NCI-H1048 (cell line): ENCODE measurements around the gene MRPL55.

Experiments
- DNase-seq: peaks from one replicate; lab custom pipeline; 2025; lab: John Stamatoyannopoulos, UW

The MRPL55 gene

DNA sequence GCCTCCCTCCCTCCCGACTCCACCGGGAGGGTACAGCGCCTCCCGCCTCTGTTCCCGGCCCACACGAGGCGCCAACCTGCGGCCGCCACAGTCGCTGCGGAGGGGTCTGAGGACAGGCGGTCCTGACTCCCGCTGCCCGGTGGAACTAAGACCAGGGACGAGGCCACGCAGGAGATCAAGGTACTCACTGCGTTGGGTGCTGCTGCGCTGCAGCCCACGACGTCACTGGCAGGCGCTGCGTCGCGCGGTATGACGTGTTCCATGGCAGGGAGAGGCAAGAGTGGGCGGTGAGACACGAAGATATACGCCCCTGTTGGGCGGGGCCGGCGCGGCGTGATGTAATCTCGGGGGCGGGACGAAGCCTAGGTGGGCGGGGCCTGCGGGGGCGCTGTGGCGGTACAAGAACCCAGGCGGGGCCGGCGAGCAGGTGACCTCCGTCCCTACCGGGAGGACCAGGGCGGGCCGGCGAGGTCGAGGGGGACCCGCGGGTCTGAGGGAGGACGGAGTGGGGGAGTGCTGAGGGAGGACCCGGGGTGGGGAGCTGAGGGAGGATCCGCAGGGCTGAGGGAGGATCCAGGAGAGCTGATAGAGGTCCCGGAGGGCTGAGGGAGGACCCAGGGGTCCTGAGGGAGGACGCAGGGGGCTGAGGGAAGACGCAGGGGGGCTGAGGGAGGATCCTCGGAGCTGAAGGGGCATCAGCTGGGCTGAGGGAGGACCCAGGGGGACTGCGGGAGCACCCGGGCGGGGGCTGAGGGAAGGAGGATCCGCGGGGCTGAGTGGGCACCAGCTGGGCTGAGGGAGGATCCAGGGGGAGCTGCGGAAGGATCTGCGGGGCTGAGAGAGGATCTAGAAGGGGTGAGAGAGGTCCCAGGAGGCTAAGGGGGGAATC lies at the start of gene MRPL55:
Gene MRPL55, minus strand, starts transcription at position 227 of the 889 bp plus-strand sequence. CDS start 1,039 bp downstream, outside the sequence.
- DNase-seq: peak; percentile 97

DNA sequence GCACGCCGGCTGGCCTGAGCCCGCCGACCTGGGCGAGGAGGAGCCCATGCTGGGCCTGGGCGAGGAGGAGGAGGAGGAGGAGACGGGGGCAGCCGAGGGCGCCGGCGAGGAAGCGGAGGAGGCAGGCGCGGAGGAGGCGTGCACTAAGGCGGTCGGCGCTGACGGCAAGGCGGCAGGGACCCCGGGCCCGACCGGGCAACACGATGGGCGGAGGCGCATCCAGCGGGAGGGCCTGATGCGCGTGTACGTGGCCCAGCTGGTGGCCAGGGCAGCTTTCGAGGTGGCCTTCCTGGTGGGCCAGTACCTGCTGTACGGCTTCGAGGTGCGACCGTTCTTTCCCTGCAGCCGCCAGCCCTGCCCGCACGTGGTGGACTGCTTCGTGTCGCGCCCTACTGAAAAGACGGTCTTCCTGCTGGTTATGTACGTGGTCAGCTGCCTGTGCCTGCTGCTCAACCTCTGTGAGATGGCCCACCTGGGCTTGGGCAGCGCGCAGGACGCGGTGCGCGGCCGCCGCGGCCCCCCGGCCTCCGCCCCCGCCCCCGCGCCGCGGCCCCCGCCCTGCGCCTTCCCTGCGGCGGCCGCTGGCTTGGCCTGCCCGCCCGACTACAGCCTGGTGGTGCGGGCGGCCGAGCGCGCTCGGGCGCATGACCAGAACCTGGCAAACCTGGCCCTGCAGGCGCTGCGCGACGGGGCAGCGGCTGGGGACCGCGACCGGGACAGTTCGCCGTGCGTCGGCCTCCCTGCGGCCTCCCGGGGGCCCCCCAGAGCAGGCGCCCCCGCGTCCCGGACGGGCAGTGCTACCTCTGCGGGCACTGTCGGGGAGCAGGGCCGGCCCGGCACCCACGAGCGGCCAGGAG lies 49.3 kb upstream of the MRPL55 start:
- DNase-seq: no peak

DNA sequence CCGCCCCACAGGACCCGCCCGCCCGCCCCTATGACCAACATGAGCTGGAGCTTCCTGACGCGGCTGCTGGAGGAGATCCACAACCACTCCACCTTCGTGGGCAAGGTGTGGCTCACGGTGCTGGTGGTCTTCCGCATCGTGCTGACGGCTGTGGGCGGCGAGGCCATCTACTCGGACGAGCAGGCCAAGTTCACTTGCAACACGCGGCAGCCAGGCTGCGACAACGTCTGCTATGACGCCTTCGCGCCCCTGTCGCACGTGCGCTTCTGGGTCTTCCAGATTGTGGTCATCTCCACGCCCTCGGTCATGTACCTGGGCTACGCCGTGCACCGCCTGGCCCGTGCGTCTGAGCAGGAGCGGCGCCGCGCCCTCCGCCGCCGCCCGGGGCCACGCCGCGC lies 48.6 kb upstream of the MRPL55 start:
- DNase-seq: no peak

DNA sequence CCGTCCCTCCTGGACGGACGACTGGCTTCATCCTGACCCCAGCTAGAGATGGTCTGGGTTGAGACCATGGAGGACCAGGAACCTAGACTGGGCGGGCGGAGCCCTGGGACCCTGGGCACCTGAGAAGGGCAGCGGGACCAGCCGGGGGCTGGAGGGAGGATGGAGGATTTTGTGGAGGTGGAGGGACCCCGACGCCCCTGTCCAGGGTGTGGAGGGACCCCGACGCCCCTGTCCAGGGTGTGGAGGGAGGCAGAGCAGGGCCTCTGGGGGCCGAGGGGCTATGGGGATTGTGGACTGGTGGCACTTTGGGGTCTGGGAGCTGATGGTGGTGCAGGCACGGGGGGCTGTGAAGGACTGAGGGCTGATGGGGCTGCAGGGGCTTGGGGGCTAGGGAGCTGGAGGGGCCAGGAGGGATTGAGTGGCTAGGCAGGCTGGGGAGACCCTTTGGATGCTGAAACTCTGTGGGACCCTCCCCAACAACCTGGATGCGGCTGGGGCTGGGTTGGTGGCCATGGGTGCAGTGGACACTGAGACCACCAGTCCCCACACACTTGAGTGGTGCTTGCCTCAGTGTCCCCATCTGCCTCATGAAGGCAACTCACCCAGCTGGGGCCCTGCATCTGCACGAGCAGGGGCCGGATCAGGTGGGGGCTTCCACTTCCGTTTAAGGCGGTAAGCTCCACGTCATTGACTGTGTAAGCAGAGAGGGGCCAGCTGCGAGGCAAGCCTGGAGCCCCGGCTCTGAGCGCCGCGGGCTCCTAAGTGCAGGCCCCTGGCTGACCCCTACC lies 48.0 kb upstream of the MRPL55 start:
- DNase-seq: no peak

DNA sequence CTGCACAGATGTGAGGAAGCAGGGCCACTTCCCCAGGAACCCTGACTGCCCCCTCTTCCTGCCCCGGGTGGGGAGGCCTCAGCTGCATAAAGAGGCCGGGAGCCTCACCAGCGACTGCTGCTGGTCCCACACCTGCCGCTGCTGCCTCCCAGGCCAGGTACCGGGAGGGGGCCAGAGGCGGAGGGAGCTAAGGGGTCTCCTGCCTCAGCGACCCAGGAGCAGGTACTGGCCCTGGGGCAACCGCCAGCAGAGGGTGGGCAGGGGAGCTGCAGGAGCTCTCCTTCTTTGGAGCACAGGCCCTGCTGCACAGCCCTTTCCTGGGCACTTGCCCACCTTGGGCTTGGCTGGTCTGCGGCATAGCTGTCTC lies 47.4 kb upstream of the MRPL55 start:
- DNase-seq: no peak

DNA sequence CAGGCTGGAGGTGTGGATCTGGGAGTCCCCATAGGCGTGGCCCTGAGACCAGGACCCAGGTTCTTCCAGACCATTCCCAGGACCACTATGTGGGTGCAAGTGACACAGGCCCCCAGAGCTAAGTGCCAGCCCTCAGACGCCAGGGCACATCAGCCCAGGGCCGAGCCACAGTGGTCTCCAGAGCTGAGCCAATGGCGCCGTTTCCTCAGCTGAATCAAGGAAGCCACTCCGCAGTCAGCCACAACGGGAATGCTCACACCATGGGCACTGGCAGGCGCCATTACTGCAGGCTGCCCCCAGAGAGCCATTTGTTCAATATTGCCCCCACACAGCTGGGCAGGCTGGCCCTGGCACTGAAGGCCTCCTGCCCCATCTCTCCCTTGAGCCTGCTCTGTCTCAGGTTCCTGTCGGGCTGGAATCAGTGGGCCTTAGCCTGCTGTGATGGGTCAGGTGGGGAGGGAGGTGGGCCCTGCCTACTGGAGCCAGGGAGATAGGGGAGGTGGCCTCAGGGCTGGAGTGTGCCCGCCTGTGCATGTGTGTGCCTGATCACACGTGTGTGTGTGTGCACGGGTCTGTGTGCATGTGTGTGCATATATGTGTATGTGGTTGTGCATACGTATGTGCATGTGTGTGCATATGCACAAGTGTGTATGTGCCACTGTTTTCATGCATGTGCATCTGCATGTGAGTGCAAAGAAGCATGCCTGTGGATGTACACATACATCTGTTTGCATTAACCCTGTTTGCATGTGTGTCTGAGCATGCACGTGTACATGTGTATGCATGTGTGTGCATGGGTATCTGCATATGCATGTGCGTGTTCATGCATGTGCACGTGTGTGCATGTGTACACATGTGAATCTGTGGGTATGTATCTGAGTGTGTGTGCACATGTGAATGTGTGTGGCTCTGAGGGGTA lies 46.8 kb upstream of the MRPL55 start:
- no peak for DNase-seq

DNA sequence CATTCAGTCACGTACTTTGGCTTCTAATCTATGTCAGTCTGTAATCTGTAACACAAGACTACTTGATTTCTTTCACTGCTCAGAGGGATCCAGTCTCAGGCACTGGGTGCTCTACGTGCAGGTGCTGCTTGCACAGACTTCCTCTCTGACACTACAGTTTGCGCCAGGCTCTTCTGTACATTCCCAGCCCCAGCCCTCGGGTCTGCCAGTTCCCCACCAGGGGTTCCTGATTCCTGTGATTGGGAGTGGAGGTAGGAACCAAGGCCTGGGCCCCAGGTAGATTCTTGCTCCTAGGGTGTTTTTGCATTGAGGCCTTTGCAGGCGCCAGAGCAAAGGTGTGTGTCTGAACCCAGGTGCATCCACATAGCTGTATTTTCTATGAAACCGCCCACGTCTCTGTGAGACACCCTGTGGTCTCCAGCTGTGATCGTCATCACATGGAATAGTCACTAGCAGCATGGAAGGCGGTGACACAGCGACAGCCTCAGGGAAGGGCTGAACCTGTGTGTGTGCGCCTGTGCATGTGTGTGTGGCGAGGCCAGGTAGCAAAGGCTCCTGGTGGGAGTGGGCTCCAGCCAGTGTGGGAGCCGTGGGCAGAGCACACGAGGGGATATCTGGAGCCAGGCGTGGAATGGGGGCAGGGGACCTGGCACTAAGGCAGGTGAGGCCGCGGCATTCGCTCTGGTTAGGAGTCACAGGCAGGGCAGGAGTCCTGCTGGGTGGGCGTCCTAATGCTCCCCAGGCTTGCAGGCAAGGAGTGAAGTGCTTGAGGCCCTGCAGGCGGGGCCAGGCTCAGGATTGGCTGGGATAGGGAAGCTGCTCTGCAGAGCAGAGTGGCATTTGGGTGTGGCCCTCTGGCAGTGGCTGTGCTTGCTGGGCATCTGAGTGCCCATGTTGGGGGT lies 45.8 kb upstream of the MRPL55 start:
- DNase-seq: no peak

DNA sequence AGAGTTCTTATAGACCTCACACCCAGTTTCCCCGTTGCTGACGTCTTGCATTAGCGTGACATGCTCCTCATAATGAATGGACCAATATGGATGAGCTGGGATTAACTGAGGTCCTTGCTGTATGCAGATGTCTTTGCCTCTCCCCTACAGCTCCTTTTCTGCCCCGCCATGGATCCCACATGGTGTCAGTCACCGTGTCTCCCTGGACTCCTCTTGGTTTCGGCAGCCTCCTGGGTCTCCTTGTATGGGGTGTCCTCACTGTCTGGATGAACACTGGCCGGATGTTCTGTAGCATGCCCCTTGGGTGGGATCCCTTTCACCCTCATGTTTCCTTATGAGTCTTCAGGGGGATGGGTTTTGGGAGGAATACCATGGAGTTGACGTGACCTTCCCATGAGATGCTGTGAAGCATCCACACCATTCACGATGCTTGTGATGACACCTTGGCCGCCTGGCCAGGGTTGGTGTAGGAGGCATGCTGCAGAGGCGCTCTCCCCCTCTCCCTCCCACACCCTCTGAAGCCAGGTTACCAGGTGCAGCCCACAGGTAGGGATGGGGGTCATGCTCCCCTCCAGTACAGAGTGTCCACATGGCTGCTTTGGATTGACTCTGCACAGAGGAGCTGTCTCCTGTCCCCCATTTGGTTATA lies 45.0 kb upstream of the MRPL55 start:
- no peak for DNase-seq

DNA sequence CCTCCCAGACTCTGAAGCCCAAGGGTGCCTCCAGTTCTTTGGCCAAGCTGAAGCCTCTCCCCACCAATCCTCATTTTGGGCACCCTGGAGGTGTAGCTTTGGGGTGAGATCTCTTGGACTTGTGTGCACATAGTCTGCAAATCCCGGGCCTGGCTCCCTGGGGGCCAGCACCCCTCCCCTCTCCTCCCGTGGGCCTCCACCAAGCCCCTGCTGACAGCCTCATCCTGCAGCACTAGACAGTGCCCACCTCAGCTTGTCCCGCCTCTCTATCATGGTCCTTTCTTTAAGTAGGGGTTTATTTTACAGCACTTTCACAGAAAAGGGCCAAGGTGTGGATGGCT lies 43.8 kb upstream of the MRPL55 start:
- no peak for DNase-seq

DNA sequence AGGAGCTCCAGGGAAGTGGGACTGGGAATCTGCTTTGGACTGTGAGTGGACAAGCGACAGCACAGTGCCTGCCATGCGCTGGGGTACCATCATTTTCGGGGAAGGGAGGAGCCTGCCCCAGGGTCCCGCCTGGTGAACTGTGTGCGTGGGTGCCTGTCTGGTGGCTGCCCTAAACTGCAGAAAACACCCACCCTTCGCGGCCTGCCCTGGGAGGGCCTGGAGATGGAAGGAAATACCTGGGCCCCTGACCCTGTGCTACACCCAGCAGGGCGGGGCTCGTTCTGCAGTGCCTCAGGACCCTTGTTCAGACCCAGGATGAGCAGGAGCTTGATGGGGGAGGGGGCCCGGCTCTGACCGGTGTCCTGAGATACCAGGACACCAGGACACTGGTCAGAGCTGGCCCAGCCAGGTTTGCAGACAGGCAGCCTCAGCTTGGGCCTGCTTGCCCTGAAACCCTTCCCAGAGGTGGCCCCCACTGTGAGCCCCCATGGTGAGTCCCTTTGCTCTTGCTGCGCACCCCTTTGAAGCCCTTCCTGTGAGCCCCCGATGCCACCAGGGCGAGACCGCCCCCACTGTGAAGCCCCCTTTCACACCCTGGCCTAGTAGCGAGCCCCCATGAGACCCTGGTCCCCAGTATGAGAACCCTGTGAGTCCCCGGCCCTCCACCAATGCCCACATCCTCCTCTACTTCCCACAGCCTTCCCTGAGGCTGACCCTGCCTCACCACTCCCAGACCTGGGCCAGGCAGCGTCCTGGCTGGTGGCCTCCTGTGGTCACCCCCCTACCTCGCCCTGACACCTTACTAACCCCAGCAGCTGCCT lies 43.2 kb upstream of the MRPL55 start:
- no peak for DNase-seq

DNA sequence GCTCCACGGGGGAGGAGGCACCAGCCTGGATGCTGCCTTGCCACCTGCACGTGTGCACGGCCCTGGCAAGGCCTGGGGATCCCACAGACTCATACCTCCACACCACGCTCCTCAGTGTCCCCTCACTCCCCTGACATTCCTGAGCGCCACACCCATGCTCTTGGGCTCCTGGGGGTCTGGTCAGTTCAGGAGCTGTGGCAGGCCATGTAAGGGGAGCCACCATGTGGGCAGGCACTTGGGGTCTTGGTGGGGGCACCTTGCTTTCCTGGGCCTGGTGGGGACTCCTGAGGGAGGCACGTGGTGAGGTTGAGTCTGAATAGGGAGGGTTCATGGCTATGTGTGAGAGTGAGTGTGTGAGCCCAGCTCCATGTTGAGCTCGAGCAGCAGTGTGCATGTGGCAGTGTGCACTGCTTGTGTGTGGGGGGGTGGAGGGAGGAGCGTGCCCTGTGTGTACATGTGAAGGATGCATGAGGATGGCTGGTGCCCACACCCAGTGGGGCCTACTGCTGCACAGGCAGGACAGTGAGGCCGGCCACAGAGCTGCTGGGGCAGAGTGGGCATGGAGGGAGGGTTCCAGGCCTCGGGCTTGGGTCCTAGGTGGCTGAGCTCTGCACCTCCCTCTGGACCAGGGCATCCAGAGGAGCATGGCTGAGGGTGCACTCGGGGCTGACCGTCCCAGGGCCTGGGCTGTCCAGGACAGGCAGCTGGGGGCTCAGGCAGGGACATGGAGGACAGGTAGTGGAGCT lies 42.3 kb upstream of the MRPL55 start:
- no peak for DNase-seq

DNA sequence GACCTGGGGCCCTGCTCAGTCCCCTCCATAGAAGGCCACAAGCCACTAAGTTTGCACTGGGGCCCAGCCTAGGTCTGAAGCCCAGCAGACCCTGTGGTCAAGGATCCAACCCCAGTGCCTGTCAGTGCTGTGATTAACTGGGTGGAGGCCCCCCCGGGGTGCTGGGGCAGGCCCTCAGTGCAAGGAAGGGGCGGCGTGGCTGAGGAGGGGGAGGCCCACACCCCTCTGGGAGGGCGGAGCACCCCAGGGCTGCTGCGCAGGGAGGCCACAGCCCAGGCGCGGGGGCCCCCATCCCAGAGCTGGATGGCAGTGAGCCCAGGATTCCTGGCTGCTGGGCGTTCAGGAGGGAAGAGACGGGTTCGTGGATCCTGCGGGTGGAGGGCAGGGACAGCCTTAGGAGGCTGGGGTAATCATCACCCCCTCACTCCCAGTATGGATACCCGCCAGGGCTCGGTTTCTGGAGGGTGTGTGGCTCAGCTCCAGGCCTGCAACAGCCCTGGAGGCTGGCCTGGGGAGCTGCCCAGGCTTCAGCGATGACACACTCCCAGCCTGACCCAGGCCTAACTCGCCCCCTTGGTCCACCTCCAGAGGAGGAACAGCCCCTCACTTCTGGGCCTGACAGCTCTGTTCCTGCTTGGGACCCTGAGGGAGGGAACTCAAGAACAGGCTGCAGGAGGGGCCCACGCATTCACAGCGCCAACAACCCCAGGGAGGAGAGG lies 41.5 kb upstream of the MRPL55 start:
- no peak for DNase-seq

DNA sequence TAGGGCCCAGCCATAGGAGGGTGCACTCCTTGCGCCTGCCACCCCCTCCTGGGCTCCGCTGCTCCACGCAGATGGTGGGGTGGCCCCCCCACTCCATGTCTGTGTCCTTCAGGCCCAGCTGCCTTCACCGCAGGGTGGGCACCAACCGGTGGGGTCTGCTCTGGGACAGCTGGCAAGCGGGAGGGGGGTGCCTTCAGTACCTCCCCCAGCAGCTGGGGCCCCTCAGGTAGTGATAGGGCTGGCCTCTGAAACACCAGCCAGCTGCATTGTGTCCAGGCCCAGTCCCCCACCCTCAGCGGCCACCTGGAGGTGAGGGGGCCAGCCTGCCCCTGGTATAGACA lies 41.0 kb upstream of the MRPL55 start:
- DNase-seq: no peak

DNA sequence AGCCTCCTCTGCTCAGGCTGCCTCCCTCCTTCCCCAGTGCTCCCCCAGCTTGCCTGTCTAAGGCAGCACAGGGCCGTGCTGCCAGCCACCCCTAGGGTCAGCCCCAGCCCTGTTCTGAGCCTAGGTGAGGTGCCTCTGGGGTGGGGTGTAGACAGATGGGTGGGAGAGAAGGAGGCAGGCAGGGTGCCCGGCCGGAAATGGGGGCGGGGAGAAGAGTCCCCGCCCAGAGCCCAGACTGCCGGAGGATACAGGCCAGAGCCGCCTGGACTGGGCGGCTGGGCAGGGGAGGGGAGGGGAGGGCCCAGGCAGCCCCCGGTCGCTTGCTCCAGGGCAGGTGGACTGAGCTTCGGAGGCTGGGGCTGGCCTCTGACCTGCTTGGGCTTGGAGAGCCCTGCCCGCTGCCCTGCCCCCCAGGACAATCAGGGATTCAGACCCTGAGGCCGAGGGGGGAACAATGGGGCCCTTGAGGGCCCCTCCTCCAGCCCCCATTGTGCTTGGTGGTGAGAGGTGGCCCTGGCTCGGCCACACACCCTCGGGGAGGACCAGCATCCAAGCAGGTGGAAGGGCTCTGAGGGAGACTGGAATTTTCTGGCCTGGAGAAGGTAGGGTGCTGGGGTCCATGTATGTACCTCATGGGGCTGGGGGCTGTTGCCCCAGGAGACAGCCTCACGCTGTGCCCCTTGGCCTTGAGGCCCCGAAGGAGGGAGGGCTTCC lies 40.5 kb upstream of the MRPL55 start, which contains the start of gene GJC2:
Gene GJC2, plus strand, starts transcription at position 525 of the 714 bp plus-strand sequence. CDS start 7,829 bp downstream, outside the sequence.
- DNase-seq: no peak

DNA sequence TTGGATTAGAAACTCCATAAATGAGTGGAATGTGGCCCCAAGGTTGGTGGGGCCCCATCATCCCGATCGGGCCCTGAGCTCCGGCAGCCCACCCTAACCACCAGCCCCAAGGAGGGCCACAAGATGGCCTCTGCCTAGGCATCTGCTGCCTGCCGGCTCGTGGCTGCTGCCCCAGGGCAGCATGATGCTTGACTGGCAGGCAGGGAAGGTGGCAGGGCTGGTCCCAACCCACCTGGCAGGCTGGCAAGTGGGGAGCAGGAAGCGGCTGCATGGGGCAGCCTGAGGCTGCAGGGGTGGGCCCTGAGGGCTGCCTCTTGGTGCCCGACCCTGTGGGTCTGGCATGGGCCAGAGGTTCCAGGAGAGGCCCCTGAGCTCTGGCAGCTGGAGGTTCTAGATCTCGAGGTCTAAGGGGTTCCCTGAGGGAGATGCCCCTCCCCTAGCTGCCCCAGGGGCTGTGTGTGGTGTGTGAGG lies 39.9 kb upstream of the MRPL55 start:
- DNase-seq: no peak

DNA sequence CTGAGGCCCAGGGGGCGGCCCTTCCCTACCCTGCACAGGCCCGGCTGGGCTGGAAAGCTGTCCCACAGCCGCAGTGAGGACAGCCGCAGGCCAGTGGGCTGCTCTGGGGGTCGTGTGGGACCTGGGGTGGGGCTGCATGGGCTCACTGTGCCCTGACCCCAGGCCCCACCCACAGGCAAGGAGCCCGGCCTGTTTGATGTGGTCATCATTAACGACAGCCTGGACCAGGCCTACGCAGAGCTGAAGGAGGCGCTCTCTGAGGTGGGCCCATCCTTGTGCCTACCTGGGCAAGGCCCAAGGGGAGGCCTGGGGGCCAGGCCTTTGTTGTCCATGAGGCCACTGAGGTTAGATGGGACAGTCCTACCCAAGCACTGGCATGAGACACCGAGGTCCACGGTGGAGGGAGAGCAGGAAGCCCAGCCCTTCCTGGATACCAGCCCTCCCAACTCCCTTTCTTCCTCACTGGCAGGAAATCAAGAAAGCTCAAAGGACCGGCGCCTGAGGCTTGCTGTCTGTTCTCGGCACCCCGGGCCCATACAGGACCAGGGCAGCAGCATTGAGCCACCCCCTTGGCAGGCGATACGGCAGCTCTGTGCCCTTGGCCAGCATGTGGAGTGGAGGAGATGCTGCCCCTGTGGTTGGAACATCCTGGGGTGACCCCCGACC lies 39.2 kb upstream of the MRPL55 start:
- no peak for DNase-seq
